ENCODE data around the gene COX7A2L.

COX7A2L gene

DNA sequence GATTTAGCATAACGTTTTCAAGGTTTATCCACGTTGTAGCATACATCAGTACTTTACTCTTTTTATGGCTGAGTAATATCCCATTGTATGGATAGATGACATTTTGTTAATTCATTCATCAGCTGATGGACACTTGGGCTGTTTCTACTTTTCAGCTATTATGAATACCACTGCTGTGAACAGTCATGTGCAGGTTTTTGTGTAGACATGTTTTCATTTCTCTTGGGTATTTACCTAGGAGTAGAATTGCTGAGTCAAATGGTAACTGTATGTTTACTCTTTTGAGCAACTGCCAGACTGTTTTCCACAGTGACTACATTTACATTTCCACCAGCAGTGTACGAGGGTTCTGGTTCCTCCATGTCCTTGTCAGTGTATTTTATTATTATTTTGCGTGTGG is 33.9 kb downstream of the COX7A2L start:
- H3K27ac ChIP-seq (ENCODE audit: low read depth, low read length, poor library complexity, severe bottlenecking): no peak overlapping the region
- no peak overlapping the region for H2AFZ ChIP-seq (ENCODE audit: low read length)
- no peaks in the 10 kb centered on the region for H4K20me1 ChIP-seq (ENCODE audit: insufficient read depth, low read length)
- TF ChIP-seq EZH2 (IDR thresholded peaks at IDR 0.05; ENCODE audit: borderline replicate concordance, low read length): no peak
- TF ChIP-seq, protein P1, sequence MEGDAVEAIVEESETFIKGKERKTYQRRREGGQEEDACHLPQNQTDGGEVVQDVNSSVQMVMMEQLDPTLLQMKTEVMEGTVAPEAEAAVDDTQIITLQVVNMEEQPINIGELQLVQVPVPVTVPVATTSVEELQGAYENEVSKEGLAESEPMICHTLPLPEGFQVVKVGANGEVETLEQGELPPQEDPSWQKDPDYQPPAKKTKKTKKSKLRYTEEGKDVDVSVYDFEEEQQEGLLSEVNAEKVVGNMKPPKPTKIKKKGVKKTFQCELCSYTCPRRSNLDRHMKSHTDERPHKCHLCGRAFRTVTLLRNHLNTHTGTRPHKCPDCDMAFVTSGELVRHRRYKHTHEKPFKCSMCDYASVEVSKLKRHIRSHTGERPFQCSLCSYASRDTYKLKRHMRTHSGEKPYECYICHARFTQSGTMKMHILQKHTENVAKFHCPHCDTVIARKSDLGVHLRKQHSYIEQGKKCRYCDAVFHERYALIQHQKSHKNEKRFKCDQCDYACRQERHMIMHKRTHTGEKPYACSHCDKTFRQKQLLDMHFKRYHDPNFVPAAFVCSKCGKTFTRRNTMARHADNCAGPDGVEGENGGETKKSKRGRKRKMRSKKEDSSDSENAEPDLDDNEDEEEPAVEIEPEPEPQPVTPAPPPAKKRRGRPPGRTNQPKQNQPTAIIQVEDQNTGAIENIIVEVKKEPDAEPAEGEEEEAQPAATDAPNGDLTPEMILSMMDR (IDR thresholded peaks at IDR 0.05; ENCODE audit: low read length): no peak
- H3K9ac ChIP-seq (ENCODE audit: low read length): no peak overlapping the region
- no peaks in the 10 kb centered on the region for H3K27me3 ChIP-seq (ENCODE audit: insufficient read depth, low read length)
- H3F3A ChIP-seq (ENCODE audit: insufficient read depth, low read length): no peaks in the 10 kb centered on the region
- H3K9me3 ChIP-seq (ENCODE audit: low read length): no peaks in the 10 kb centered on the region
- H3K4me1 ChIP-seq (ENCODE audit: insufficient read depth, low read length, severe bottlenecking): no peaks in the 10 kb centered on the region
- H3K79me2 ChIP-seq (ENCODE audit: insufficient read depth, low read length): no peaks in the 10 kb centered on the region
- no peak overlapping the region for H3K4me2 ChIP-seq (ENCODE audit: low read length)
- no peaks in the 10 kb centered on the region for H3K9me2 ChIP-seq (ENCODE audit: low read depth, low read length)
- H3K36me3 ChIP-seq (ENCODE audit: insufficient read depth, low read length): peaks cover 31% of the 10 kb centered on the region; the same call in 1 of the 2 replicates
- H3K4me3 ChIP-seq (ENCODE audit: low read depth, low read length, poor library complexity, severe bottlenecking): no peak overlapping the region

DNA sequence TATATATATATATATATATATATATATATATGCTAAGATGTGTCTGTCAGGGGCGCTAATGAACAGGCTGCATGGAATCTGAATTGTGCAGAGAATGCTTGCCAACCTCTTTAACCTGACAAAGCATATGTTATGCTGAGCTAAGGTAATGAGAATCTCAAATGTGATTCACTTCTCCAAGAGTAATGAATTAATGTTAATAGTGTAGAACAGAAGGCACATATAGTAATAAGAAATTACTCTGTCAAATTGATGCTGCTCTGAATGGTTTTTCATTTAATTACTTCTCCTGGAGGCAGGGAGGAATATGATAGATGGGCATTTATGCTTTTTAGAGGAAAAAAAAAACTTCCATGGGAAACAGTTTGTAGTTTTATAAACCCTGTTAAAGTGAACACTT is 35.4 kb downstream of the COX7A2L start:
- Histone ChIP-seq H3K27ac (ENCODE audit: low read depth, low read length, poor library complexity, severe bottlenecking) (no peak overlapping the region), H2AFZ (ENCODE audit: low read length) (no peak overlapping the region), H3K4me3 (ENCODE audit: low read depth, low read length, poor library complexity, severe bottlenecking) (no peak overlapping the region), H3K79me2 (ENCODE audit: insufficient read depth, low read length) (no peaks in the 10 kb centered on the region), H3F3A (ENCODE audit: insufficient read depth, low read length) (no peaks in the 10 kb centered on the region), H3K4me1 (ENCODE audit: insufficient read depth, low read length, severe bottlenecking) (no peaks in the 10 kb centered on the region), H3K9me2 (ENCODE audit: low read depth, low read length) (no peaks in the 10 kb centered on the region), H3K9ac (ENCODE audit: low read length) (no peak overlapping the region), H3K4me2 (ENCODE audit: low read length) (no peak overlapping the region), H4K20me1 (ENCODE audit: insufficient read depth, low read length) (no peaks in the 10 kb centered on the region), H3K36me3 (ENCODE audit: insufficient read depth, low read length) (peaks cover 17% of the 10 kb centered on the region; the same call in 1 of the 2 replicates), H3K9me3 (ENCODE audit: low read length) (no peaks in the 10 kb centered on the region), H3K27me3 (ENCODE audit: insufficient read depth, low read length) (no peaks in the 10 kb centered on the region)
- TF ChIP-seq EZH2 (IDR thresholded peaks at IDR 0.05; ENCODE audit: borderline replicate concordance, low read length): no peak
- TF ChIP-seq, protein P1 (IDR thresholded peaks at IDR 0.05; ENCODE audit: low read length): no peak

GRCh38 chr2:42324949-42325348 is 36.1 kb downstream of the COX7A2L start:
- Histone ChIP-seq H3K9ac (ENCODE audit: low read length) (no peak overlapping the region), H2AFZ (ENCODE audit: low read length) (no peak overlapping the region), H3F3A (ENCODE audit: insufficient read depth, low read length) (no peaks in the 10 kb centered on the region), H4K20me1 (ENCODE audit: insufficient read depth, low read length) (no peaks in the 10 kb centered on the region), H3K4me2 (ENCODE audit: low read length) (no peak overlapping the region), H3K9me2 (ENCODE audit: low read depth, low read length) (no peaks in the 10 kb centered on the region), H3K36me3 (ENCODE audit: insufficient read depth, low read length) (peaks cover 11% of the 10 kb centered on the region; the same call in 1 of the 2 replicates), H3K4me1 (ENCODE audit: insufficient read depth, low read length, severe bottlenecking) (no peaks in the 10 kb centered on the region), H3K9me3 (ENCODE audit: low read length) (no peaks in the 10 kb centered on the region), H3K4me3 (ENCODE audit: low read depth, low read length, poor library complexity, severe bottlenecking) (no peak overlapping the region), H3K79me2 (ENCODE audit: insufficient read depth, low read length) (no peaks in the 10 kb centered on the region), H3K27me3 (ENCODE audit: insufficient read depth, low read length) (no peaks in the 10 kb centered on the region), H3K27ac (ENCODE audit: low read depth, low read length, poor library complexity, severe bottlenecking) (no peak overlapping the region)
- no peak for TF ChIP-seq EZH2 (IDR thresholded peaks at IDR 0.05; ENCODE audit: borderline replicate concordance, low read length)
- TF ChIP-seq, protein P1 (IDR thresholded peaks at IDR 0.05; ENCODE audit: low read length): no peak
